Hypothalamus (tissue), 51 donors: ENCODE measurements around the gene ZNF804A.
"Not testable (repeated sequence)": the region's sequence is repeated elsewhere in the genome, so short reads cannot be mapped to it uniquely, and the experiment has no call there.

Source experiments
- DNase-seq, 51 donors: peaks; one replicate each; lab custom pipeline; 2025; lab: John Stamatoyannopoulos, UW

The ZNF804A gene

DNA sequence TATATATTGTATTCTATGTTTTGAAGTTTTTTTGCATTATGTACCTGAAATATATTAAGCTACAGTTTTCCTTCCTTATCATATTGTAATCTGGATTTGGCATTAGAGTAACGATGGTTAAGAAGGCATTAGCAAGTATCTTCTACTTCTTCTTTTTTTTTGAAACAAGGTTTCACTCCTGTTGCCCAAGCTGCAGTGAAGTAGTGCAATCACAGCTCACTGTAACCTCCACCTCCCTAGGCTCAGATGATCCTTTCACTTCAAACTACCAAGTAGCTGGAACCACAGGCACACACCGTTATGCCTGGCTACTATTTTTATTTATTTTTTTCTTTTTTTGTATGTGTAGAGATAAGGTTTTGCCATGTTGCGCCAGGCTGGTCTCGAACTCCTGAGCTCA, 201.1 kb downstream of the ZNF804A start:
- no peak for DNase-seq

DNA sequence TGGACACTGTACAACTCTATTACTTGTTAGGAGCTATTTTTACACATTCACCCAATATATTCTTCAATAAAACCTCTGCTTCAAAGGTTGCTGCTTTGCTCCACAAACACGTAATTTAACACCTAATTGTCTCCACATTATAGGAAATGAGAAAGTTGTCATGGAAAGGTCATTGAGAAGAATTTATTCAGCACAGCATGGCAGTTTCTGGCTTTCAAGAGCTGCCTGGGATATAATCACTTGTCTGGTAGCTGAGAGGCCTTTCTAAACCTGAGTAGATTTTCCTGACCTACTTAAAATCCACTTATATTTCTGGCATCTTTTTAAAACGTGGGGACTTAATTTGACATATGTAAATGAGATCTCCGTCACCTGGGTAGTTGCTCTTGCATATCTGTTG, 216.1 kb downstream of the ZNF804A start:
- DNase-seq, result no peak

DNA sequence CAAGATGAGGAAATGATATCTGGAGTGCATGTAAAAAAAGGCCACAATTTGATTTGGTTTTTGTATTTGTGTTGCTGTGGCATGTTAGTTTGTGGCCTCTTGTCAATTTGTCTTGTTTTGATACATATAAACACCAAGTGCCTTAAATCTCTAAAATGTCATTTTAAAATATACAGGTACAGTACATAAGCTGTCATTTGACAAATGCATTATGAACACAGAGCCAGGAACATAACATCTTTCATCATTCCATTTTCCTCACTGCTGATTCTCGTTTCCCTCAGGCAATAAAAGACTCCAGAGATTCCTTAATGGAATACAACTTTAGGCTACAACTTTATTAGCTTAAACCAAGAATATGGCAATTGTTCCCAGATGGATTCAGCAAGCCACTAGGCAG, 217.5 kb downstream of the ZNF804A start:
- no peak for DNase-seq

DNA sequence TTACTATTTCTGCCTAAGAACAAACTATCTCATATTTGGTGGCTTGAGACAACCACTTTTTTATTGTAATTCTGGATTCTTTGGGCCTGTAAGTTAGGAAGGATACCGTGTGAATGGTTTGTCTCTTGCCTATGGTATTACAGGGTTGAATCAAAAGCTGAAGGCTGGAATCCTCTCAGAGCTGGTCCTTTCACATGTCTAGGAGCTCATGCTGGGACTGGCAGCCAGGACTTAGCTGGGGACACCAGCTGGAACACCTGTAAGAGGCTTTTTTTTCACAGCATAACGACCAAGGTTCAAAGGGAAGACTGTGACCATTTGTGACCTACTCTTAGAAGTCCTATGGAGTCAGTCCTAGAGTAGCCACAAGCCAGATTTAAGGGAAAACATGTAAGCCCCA, 226.3 kb downstream of the ZNF804A start:
- DNase-seq, result no peak

DNA sequence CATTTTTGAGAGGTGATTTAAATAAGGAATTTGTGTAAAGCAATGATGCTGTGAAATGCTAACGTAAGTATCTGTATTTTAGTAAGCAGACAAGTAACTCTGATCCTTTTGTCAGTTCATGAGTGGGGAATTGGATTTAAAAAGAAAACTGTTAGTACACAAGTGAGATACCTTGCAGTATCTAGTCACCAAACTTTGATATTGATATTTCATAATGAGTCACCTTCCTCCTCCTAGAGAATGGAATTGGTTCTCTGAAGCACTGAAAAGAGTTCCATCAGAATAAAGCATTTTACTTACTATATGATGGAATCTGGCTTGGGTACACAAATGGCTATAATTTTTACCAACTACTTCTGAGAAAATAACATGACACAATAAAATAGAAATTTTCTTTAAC, 232.2 kb downstream of the ZNF804A start:
- DNase-seq, result no peak

DNA sequence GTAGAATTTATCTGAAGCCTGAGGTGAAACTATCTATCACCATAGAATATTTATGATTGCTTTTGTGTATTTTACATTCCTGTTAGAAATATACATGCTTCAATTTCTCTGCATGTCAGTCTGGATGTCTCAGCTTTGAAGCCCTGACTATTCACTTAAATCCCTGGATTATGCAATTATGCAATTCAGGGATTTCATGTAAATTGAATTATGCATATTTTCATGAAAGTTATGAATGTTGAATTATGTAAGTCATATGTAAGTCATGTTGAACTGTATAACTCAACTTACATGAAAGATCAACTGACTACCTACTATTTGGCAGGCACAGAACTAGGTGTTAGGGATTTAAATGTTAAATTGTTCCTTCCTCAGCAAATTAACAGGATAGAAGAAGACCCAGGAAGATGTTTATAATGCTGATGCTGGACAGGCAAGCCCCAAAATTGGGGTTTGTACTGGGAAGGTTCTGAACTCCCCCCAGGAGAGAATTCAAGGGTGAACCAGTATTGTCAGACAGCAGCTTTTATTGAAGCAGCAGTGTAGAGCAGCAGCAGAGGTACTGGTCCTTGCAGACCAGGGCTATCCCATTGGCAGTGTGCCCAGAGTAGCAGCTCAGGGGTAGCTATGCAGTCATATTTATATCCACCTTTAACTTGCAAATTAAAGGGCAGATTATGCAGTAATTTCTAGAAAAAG, 236.5 kb downstream of the ZNF804A start:
- DNase-seq, result no peak

DNA sequence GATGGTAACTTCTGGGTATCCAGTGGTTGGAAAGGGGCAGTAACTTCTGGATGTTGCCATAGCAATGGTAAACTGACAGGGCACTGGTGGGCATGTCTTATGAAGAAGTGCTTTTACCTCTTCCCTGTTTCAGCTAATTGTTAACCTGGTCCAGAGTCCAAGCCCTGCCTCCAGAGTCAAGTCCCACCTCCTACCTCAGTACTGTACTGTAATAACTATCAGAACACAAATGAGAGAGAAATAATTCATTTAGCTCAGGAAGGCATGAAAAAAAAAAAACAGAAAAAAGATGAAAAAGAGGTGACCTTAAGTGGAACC, 237.0 kb downstream of the ZNF804A start:
- no peak for DNase-seq

DNA sequence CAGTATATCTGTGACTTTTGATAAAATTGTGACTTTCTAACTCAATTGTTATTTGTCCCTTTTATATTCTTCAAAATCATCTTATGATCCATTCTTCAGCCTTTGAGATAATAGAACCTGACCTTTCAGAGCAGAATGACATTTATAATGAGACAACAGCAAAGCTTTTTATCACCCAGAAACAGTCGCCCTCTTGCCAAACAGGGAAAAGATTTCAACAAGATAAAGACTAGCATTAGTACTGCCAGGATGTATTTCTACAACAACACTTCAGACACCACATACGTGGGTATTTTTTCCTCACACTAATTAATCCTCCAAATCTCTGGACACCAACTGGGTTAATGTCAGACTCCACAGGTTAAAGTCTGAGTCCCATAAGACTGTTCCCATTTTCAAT, 249.0 kb downstream of the ZNF804A start:
- DNase-seq, result no peak

DNA sequence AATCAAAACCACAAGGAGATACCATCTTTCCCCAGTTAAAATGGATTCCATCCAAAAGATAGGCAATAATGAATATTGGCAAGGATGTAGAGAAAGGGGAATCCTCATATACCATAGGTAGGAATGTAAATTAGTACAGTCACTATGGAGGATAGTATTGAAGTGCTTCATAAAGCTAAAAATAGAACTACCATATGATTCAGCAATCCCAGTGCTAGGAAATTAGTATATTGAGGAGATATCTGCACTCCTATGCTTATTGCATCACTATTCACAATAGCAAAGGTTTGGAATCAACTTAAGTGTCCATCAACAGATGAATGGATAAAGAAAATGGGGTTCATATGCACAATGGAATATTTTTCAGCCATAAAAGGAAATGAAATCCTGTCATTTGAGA, 251.2 kb downstream of the ZNF804A start:
- DNase-seq, result no peak

DNA sequence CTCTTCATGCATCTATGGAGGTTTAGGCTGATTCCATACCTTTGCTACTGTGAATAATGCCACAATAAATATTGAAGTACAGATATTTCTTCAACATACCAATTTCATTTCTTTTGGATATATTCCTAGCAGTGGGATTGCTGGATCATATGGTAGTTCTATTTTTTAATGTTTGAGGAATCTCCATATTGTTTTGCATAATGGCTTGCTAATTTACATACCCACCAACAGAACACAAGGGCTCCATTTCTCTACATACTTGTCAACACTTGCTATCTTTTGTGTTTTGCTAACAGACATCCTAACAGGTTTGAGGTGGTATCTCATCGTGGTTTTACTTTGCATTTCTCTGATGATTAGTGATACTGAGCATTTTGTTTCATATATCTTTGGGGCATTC, 253.2 kb downstream of the ZNF804A start:
- no peak for DNase-seq

DNA sequence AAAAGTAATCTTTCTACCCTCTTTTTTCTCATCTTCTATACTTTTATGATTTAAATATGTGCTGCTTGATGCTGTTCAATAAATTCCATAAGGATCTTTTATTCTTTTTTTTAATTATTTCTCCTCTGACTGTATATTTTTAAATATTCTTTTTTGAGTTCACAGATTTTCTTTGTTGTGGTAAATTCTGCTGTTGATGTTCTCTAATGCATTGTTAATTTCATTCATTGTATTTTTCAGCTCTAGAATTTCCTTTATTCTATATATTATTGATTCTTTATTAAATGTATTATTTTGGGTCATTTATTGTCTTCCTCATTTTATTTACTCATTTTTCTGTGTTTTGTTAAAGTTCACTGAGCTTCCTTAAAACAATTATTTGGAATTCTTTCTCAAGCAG, 260.9 kb downstream of the ZNF804A start:
- DNase-seq, result no peak

DNA sequence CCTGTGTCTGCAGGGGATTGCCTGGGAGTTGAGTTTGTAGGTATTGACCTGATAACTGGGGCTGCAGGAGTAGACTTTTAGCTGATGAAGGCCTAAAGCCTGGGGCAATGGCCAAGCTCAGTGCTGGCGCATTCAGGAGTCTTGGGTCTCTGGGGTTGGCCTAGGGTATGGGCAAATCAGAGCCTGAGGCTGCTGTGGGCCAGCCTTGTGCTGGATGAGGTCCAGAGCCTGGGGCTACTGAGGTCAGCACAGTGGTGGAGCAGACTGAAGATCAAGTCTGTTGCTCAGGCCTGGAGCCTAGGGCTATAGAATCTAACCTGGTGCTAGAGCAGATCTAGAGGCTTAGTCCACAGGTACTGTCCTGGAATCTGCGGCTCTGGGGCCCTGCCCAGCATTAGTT, 262.4 kb downstream of the ZNF804A start:
- no peak for DNase-seq

DNA sequence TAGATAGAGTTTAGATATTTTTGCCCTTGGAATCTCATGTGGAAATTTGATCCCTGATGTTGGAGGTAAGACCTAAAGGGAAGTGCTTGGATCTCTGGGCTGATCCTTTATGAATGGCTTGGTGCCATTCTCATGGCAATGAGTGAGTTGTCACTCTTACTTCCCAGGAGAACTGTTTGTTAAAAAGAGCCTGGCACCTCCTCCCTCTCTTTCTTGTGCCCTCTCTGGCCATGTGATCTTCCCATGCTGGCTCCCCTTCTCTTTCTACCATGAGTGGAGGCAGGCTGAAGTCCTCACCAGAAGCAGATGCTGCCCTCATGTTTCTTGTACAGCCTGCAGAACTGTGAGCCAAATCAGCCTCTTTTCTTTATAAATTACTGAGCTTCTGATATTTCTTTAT, 276.9 kb downstream of the ZNF804A start:
- DNase-seq, result no peak

DNA sequence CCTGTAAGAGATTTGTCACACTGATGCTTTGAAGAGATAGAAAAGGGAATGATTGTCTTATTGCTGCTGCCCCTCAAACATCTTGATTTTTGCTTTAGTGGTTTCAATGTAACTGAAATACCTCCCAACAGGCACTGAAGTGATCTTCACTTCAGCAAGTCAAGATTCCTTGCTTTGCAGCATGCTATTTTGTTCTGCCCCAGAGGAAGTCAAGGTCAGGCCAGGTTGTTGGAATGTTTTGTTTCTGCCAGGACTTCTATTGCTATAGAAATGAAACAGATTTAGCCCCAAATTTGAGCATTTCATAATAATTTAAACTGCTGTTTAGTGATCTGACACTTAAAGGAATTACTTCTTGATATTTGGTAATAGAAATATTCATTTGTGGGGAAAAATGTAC, 277.6 kb downstream of the ZNF804A start:
- DNase-seq, result no peak

DNA sequence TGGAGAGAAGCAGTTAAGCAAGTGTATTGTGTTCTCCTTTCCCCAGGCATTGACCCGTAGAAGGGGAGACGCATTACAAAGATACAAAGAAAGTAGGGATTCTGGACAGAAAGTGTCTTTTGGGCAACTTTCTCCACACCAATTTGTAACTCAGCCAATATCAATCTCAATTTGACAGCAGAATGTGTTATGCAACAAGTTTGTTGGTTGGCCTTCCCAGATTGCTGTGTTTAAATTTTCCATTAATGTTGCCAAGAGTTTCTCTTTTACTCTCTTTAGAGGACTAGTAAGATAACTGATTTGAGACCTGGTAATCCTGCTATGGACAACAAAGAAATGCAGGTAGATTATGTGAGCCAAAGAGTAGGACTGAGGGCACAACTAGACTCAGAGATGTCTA, 279.6 kb downstream of the ZNF804A start:
- DNase-seq, result no peak

DNA sequence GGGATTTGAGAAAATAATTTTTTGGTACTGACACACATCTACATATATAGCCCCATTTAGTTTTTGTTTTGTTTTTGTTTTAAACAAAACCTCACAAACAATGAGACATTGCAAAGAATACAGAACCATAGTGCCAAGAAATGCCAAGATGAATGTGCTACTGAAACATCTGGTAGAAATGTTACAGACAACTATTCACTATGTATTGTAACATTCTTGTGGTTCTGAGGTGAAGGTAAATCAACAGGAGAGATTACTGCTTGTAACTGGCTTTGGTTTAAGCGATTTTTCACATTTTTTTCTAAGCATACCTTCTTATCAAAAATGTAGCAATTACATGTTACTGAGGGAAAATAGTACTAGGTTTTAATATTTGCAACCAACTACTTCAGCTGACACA, 281.3 kb downstream of the ZNF804A start:
- DNase-seq, result no peak

DNA sequence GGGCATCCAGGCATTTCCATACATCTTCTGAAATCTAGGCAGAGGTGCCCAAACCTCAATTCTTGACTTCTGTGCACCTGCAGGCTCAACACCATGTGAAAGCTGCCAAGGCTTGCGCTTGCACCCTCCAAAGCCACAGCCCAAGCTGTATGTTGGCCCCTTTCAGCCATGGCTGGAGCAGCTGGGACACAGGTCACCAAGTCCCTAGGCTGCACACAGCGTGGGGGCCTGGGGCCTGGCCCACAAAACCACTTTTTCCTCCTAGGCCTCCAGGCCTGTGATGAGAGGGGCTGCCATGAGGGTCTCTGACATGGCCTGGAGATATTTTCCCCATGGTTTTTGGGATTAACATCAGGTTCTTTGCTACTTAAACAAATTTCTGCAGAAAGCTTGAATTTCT, 288.3 kb downstream of the ZNF804A start:
- DNase-seq, result not testable (repeated sequence)

DNA sequence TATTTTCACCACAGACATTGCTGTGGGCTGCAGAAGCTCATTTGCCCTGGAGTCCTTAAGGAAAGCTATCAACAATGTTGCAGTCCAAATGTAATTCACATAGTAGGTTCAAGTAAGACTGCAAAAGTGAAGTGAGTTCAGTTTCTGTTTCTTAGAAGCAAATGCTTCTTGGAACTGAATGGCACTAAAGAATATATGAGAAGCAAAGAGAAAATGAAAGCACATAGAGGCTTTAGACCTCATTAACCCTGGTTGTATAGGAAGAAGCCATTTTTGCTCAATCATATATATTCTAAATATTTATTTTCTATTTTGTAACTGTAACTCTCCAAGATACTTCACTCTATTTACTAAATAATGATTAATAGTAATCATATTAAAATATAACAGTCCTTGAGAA, 292.0 kb downstream of the ZNF804A start:
- no peak for DNase-seq

DNA sequence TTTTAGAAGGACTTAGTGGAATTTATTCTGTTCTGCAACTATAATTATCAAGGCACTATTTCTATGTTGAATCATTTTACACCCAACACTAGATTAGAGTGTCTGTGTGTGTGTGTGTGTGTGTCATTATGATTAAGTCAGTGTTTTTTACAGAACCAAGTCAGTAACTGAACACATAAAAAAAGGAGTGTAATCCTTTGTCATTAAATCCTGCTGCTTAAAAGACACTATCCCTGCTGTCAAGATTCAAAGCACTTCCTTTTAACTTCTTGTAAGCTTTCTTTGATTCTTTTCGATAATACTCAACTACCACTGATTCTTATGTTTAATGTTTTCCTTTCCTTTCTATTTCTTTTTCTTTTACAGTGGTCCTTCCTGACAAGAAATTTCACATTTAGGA, 306.7 kb downstream of the ZNF804A start:
- no peak for DNase-seq

DNA sequence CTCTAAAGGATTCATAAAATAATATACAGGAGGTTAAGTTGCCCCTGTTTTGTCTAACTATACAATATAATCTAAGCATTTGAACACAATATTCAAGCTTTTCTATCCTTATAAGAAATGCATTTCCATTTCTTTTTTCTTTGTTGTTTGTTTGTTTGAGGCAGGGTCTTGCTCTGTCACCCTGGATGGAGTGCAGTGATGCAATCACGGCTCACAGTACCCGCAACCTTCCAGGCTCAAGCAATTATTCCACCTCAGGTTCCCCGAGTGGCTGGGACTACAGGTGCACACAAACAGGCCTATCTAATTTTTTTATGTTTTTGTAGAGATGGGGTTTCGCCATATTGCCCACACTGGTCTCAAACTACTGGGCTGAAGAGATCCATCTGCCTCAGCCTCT, 307.8 kb downstream of the ZNF804A start:
- no peak for DNase-seq

DNA sequence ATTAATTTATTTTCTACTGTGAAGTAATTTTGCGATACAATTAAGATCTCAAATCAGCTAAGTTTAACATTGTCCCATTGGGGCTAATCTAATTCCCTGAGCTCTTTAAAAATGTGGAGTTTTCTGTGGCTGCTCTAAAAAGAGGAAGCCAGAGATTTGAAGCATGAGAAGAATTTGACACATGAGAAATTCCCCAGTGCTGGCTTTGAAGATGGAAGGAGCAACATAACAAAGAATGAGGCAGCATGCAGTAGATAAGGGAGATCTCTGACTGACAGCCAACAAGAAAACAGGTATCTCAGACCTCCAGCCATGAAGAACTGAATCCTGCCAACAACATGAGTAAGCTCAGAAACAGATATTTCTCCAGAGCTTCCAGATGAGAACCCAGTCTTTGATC, 308.4 kb downstream of the ZNF804A start:
- DNase-seq, result no peak

DNA sequence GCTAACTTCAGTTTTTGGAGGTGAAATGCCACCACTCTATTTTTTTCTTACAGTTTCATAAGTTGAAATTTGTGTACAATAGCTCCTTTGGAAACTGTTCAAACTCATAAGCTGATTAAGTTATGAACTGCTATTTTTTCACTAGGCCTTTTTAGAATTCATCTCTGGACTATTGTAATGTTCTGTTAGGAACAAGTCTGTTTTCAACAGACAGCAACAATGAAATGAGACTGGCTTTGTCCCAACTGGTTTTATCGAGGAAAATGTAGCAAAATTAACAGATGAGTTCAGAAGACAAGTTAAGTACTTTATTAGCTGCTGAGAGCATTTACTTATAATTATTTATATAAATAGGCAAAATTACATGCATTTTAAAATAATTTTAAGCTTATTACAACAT, 310.6 kb downstream of the ZNF804A start:
- DNase-seq, result no peak

DNA sequence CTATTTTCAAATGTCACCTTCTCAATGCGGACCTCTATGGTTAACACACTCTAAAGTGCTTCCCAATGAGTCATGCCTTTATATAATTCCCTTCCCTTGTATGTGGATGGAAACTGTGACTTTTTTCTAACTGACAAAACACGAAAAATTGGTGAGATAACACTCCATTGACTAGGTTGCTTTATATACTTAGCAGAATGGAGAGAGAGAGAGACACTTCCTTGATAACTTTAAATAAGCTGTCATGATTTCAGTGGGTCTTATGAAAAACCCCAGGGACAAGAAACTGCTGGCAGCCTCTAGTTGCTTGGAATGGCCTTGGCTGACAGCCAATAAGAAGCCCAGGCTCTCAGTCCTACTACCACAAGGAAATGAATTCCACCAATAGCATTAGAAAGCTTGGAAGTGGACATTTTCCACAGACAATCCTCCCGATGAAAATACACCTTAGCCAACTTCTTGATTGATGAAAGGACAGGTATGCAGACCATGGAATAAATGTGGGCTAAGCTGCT, 322.2 kb downstream of the ZNF804A start:
- DNase-seq, result no peak
